Measurements from ENCODE around the gene MAML2.

The MAML2 gene

GRCh38 chr11:96114178-96115064, 228.6 kb downstream of the MAML2 start:
- no peak for DNase-seq

- DNase-seq = no peak
These were observed 229.8 kb downstream of the MAML2 start for GRCh38 chr11:96113193-96113681.

GRCh38 chr11:96112192-96113128, 230.5 kb downstream of the MAML2 start:
- no peak for DNase-seq

- no peak for DNase-seq
These were observed 231.7 kb downstream of the MAML2 start for GRCh38 chr11:96111308-96111707.

GRCh38 chr11:96110302-96110701, 232.7 kb downstream of the MAML2 start:
- DNase-seq = no peak

- no peak for DNase-seq
These were observed 233.5 kb downstream of the MAML2 start for GRCh38 chr11:96109331-96110030.

GRCh38 chr11:96107143-96107824, 235.7 kb downstream of the MAML2 start:
- no peak for DNase-seq

GRCh38 chr11:96106645-96107044, 236.3 kb downstream of the MAML2 start:
- no peak for DNase-seq

GRCh38 chr11:96105944-96106343, 237.1 kb downstream of the MAML2 start:
- DNase-seq = no peak

GRCh38 chr11:96105197-96105895, 237.6 kb downstream of the MAML2 start:
- DNase-seq = no peak

- DNase-seq = no peak
These were observed 238.5 kb downstream of the MAML2 start for GRCh38 chr11:96104496-96104895.

GRCh38 chr11:96103721-96104120, 239.3 kb downstream of the MAML2 start:
- DNase-seq = no peak

GRCh38 chr11:96103102-96103501, 239.9 kb downstream of the MAML2 start:
- DNase-seq = no peak

- no peak for DNase-seq
These were observed 240.3 kb downstream of the MAML2 start for GRCh38 chr11:96102664-96103078.

GRCh38 chr11:96101146-96101545, 241.8 kb downstream of the MAML2 start:
- DNase-seq = no peak

GRCh38 chr11:96098511-96099241, 244.3 kb downstream of the MAML2 start:
- no peak for DNase-seq

- DNase-seq = no peak
These were observed 245.1 kb downstream of the MAML2 start for GRCh38 chr11:96097844-96098421.

GRCh38 chr11:96096360-96096759, 246.6 kb downstream of the MAML2 start:
- DNase-seq = no peak

GRCh38 chr11:96095884-96096303, 247.1 kb downstream of the MAML2 start:
- DNase-seq = no peak

GRCh38 chr11:96094156-96094555, 248.8 kb downstream of the MAML2 start:
- no peak for DNase-seq
